GM10266 (cell line): ENCODE data around the gene CD160.

Experiments used
- DNase-seq: peaks from one replicate; pipeline ENCODE4 v3.0.0; 2012; ENCODE audit errors: extremely low spot score
- TF ChIP-seq, protein P1 (sequence below): IDR thresholded peaks from 2 replicates; pipeline ENCODE4 v1.5.1; 2012; ENCODE audit warnings: mild to moderate bottlenecking, low read depth; ENCODE audit not compliant: control insufficient read depth, insufficient read depth; ENCODE audit errors: missing control alignments

Gene CD160

DNA sequence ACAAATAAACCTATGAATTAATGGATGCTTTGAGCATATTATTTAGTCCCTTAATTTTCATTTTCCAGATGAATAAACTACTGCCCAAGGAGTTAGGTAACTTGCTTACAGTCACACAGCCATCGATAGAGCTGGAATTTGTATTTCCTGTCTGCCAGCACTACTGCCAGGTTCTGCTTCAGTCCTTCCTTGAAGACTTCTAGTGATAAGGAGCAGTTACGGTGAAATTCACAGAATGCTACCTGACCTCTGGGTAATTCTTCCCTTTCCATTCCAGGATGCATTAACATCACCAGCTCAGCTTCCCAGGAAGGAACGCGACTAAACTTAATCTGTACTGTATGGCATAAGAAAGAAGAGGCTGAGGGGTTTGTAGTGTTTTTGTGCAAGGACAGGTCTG lies 11.2 kb downstream of the CD160 start:
- no peak for DNase-seq
- TF ChIP-seq, protein P1, sequence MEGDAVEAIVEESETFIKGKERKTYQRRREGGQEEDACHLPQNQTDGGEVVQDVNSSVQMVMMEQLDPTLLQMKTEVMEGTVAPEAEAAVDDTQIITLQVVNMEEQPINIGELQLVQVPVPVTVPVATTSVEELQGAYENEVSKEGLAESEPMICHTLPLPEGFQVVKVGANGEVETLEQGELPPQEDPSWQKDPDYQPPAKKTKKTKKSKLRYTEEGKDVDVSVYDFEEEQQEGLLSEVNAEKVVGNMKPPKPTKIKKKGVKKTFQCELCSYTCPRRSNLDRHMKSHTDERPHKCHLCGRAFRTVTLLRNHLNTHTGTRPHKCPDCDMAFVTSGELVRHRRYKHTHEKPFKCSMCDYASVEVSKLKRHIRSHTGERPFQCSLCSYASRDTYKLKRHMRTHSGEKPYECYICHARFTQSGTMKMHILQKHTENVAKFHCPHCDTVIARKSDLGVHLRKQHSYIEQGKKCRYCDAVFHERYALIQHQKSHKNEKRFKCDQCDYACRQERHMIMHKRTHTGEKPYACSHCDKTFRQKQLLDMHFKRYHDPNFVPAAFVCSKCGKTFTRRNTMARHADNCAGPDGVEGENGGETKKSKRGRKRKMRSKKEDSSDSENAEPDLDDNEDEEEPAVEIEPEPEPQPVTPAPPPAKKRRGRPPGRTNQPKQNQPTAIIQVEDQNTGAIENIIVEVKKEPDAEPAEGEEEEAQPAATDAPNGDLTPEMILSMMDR = no peak

DNA sequence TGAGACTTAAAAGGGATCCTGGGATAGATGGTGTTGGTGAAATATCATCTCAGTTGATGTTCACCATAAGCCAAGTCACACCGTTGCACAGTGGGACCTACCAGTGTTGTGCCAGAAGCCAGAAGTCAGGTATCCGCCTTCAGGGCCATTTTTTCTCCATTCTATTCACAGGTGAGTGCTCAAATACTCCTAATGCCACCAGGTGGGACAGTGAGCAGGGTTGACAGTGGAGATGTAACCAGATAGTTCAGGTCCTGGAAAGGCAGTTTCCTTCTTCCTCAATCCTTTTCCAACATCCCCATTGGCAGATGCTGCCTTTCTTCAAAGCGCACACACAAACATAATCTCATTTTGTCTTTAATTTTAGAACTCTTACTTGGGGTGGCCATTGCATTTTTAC lies 11.6 kb downstream of the CD160 start:
- TF ChIP-seq, protein P1 = no peak
- DNase-seq = no peak

DNA sequence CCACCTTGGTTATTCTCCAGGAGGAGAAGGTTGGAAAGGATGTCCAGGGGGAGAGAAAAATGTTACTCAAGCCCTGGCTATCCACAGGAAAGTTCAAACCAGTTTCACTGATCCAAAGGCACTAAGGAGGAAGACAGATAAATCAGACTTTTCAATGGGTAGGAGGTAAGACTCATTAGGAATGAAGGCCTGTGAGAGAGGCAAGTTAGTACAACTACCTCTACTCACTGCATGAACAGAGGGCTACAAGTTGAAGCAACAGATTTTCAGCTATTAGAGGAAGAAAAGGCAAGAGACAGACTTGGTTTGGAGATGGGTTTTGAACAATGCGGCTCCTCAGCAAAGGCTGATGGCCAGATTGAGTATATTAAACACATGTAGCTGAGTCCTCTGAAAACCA lies 16.9 kb downstream of the CD160 start:
- TF ChIP-seq, protein P1 = no peak
- DNase-seq = no peak

- TF ChIP-seq, protein P1 = no peak
- no peak for DNase-seq
Measured at GRCh38 chr1:145740269-145740668, 21.0 kb downstream of the CD160 start.

DNA sequence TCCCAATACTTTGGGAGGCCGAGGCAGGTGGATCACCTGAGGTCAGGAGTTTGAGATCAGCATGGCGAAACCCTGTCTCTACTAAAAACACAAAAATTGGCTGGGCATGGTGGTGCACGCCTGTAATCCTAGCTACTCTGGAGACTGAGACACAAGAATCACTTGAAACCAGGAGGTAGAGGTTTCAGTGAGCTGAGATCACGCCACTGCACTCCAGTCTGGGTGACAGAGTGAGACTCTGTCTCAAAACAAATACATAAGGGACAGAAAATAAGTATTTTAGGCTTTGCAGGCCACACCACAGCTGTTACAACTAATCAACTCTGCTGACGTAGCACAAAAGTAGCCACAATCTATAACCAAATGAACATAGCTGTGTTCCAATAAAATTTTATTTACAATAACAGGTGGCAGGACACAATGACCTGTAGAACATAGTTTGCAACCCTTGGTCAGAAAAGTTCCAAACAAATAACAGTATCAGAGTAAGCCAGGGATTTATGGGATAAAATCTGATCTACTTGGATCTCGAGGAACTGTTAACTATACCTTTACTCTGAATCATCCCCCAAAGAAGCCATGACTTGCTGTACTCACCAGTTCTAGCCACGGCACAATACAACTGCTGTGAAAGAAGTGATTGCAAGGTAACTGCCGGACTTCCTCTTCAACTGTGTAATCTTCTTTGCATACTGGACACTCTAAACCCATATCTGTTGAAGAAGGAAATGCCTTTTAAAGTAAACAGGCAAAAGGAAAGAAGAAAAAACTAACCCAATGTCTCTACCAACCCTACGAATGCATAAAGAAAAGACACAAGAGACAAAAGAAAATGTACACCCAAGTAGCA lies 28.3 kb downstream of the CD160 start:
- DNase-seq = no peak
- TF ChIP-seq, protein P1 = no peak

DNA sequence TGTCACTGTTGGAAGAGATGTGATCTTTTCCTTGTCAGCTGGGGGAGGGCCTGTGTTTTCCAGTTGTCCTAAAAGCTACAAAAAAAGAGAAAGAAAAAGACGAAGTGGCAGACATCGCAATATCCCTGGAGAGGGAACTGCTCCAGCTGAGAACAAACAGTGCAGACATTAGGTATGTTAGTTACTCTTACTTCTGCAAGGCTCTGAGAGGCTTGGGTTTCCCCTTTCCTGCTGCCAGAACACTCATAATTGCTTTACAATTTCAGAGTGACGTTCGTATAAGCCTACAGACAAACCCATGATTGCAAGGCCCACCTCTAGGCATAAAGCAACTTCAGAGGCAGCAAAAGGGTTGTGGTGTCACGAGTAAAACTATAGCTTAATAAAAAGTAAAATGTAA lies 31.1 kb downstream of the CD160 start:
- DNase-seq = no peak
- TF ChIP-seq, protein P1 = no peak

GRCh38 chr1:145751491-145752037 lies 32.3 kb downstream of the CD160 start:
- TF ChIP-seq, protein P1 = no peak
- DNase-seq = no peak
